ENCODE measurements around the gene DHX38. TPM values are rescaled to one million over a fixed set of nuclear protein-coding genes. Genes with fewer than 3 reads are reported as not detected.
"Not testable (repeated sequence)": the region's sequence is repeated elsewhere in the genome, so short reads cannot be mapped to it uniquely, and the experiment has no call there.

DHX38 gene
- total RNA-seq, 1 experiment from 2014 or later, result 32.3 TPM

- Histone ChIP-seq H3K4me1 (ENCODE audit: low read length) (peaks cover 7% of the 10 kb centered on the region), H3K9me3 (ENCODE audit: low read length) (no peaks in the 10 kb centered on the region), H4K20me1 (ENCODE audit: insufficient read depth, low read depth, low read length) (no peaks in the 10 kb centered on the region), H3K36me3 (ENCODE audit: insufficient read depth, low read length) (no peaks in the 10 kb centered on the region), H3K9ac (ENCODE audit: low read length) (no peak overlapping the region), H3K27me3 (ENCODE audit: low read length) (no peaks in the 10 kb centered on the region), H3K27ac (ENCODE audit: low read length) (no peak overlapping the region), H2AFZ (ENCODE audit: low read length) (no peak overlapping the region), H3K79me2 (ENCODE audit: low read length) (no peaks in the 10 kb centered on the region), H3K4me3 (ENCODE audit: low read length) (no peak overlapping the region), H3K4me2 (ENCODE audit: low read depth, low read length, poor library complexity, severe bottlenecking) (no peak overlapping the region), H3K9me2 (replicated peaks; ENCODE audit: insufficient read depth, low read length) (no peaks in the 10 kb centered on the region)
- no peak for DNase-seq
Observed at GRCh38 chr16:72073560-72074230, 20.0 kb upstream of the DHX38 start.

- H3K4me3 ChIP-seq (ENCODE audit: low read length); DNase-seq; H3K9me3 ChIP-seq (ENCODE audit: low read length); H3K27me3 ChIP-seq (ENCODE audit: low read length); H3K36me3 ChIP-seq (ENCODE audit: insufficient read depth, low read length); H3K4me2 ChIP-seq (ENCODE audit: low read depth, low read length, poor library complexity, severe bottlenecking); H2AFZ ChIP-seq (ENCODE audit: low read length); H3K9ac ChIP-seq (ENCODE audit: low read length); H4K20me1 ChIP-seq (ENCODE audit: insufficient read depth, low read depth, low read length); H3K4me1 ChIP-seq (ENCODE audit: low read length); H3K9me2 ChIP-seq (replicated peaks; ENCODE audit: insufficient read depth, low read length); H3K79me2 ChIP-seq (ENCODE audit: low read length); H3K27ac ChIP-seq (ENCODE audit: low read length): not testable (repeated sequence)
Observed at GRCh38 chr16:72075067-72075466, 18.6 kb upstream of the DHX38 start.

GRCh38 chr16:72076991-72077706, 16.5 kb upstream of the DHX38 start:
- not testable (repeated sequence) for H3K79me2 ChIP-seq (ENCODE audit: low read length); DNase-seq; H3K4me2 ChIP-seq (ENCODE audit: low read depth, low read length, poor library complexity, severe bottlenecking)

GRCh38 chr16:72083778-72084404, 9.8 kb upstream of the DHX38 start:
- peaks cover 11% of the 10 kb centered on the region for H3K9me3 ChIP-seq (ENCODE audit: low read length)
- H3K27me3 ChIP-seq (ENCODE audit: low read length), result no peaks in the 10 kb centered on the region
- H3K79me2 ChIP-seq (ENCODE audit: low read length), result no peaks in the 10 kb centered on the region
- H3K9me2 ChIP-seq (replicated peaks; ENCODE audit: insufficient read depth, low read length), result no peaks in the 10 kb centered on the region
- peaks cover 39% of the 10 kb centered on the region for H3K36me3 ChIP-seq (ENCODE audit: insufficient read depth, low read length)
- no peak overlapping the region for H3K4me2 ChIP-seq (ENCODE audit: low read depth, low read length, poor library complexity, severe bottlenecking)
- no peak overlapping the region for H2AFZ ChIP-seq (ENCODE audit: low read length)
- DNase-seq, result no peak
- H4K20me1 ChIP-seq (ENCODE audit: insufficient read depth, low read depth, low read length), result no peaks in the 10 kb centered on the region
- H3K27ac ChIP-seq (ENCODE audit: low read length), result no peak overlapping the region
- no peak overlapping the region for H3K9ac ChIP-seq (ENCODE audit: low read length)
- H3K4me1 ChIP-seq (ENCODE audit: low read length), result no peaks in the 10 kb centered on the region
- H3K4me3 ChIP-seq (ENCODE audit: low read length), result no peak overlapping the region

More at GRCh38 chr16:72076991-72077706, 16.5 kb upstream of the DHX38 start:
- not testable (repeated sequence) for H3K9ac ChIP-seq (ENCODE audit: low read length); H3K4me1 ChIP-seq (ENCODE audit: low read length); H2AFZ ChIP-seq (ENCODE audit: low read length); H3K9me3 ChIP-seq (ENCODE audit: low read length); H3K4me3 ChIP-seq (ENCODE audit: low read length); H4K20me1 ChIP-seq (ENCODE audit: insufficient read depth, low read depth, low read length); H3K27me3 ChIP-seq (ENCODE audit: low read length); H3K27ac ChIP-seq (ENCODE audit: low read length); H3K9me2 ChIP-seq (replicated peaks; ENCODE audit: insufficient read depth, low read length); H3K36me3 ChIP-seq (ENCODE audit: insufficient read depth, low read length)

- Histone ChIP-seq H3K9ac (ENCODE audit: low read length) (no peak overlapping the region), H3K27me3 (ENCODE audit: low read length) (no peaks in the 10 kb centered on the region), H3K4me3 (ENCODE audit: low read length) (no peak overlapping the region), H3K4me1 (ENCODE audit: low read length) (no peaks in the 10 kb centered on the region), H3K9me2 (replicated peaks; ENCODE audit: insufficient read depth, low read length) (no peaks in the 10 kb centered on the region), H4K20me1 (ENCODE audit: insufficient read depth, low read depth, low read length) (no peaks in the 10 kb centered on the region), H3K36me3 (ENCODE audit: insufficient read depth, low read length) (peaks cover 44% of the 10 kb centered on the region), H3K27ac (ENCODE audit: low read length) (no peak overlapping the region), H3K79me2 (ENCODE audit: low read length) (no peaks in the 10 kb centered on the region; the same call in 1 of the 2 replicates), H3K9me3 (ENCODE audit: low read length) (peaks cover 11% of the 10 kb centered on the region), H2AFZ (ENCODE audit: low read length) (no peak overlapping the region), H3K4me2 (ENCODE audit: low read depth, low read length, poor library complexity, severe bottlenecking) (no peak overlapping the region)
- no peak for DNase-seq
Observed at GRCh38 chr16:72084445-72084844, 9.2 kb upstream of the DHX38 start.

- Histone ChIP-seq H3K36me3 (ENCODE audit: insufficient read depth, low read length) (peaks cover 50% of the 10 kb centered on the region), H3K9me2 (replicated peaks; ENCODE audit: insufficient read depth, low read length) (no peaks in the 10 kb centered on the region), H3K9me3 (ENCODE audit: low read length) (peaks cover 11% of the 10 kb centered on the region), H3K4me2 (ENCODE audit: low read depth, low read length, poor library complexity, severe bottlenecking) (no peak overlapping the region), H3K27me3 (ENCODE audit: low read length) (no peaks in the 10 kb centered on the region), H2AFZ (ENCODE audit: low read length) (no peak overlapping the region), H3K4me3 (ENCODE audit: low read length) (no peak overlapping the region), H3K27ac (ENCODE audit: low read length) (no peak overlapping the region), H3K9ac (ENCODE audit: low read length) (no peak overlapping the region), H4K20me1 (ENCODE audit: insufficient read depth, low read depth, low read length) (no peaks in the 10 kb centered on the region), H3K79me2 (ENCODE audit: low read length) (peaks cover 4% of the 10 kb centered on the region), H3K4me1 (ENCODE audit: low read length) (no peaks in the 10 kb centered on the region)
- DNase-seq, result no peak
Observed at GRCh38 chr16:72085002-72085401, 8.6 kb upstream of the DHX38 start.

- Histone ChIP-seq H3K9me2 (replicated peaks; ENCODE audit: insufficient read depth, low read length) (no peaks in the 10 kb centered on the region), H3K4me1 (ENCODE audit: low read length) (peaks cover 34% of the 10 kb centered on the region), H3K9me3 (ENCODE audit: low read length) (no peaks in the 10 kb centered on the region), H2AFZ (ENCODE audit: low read length) (no peak overlapping the region), H3K27me3 (ENCODE audit: low read length) (no peaks in the 10 kb centered on the region), H3K27ac (ENCODE audit: low read length) (no peak overlapping the region), H3K36me3 (ENCODE audit: insufficient read depth, low read length) (peaks cover 40% of the 10 kb centered on the region), H3K9ac (ENCODE audit: low read length) (no peak overlapping the region), H4K20me1 (ENCODE audit: insufficient read depth, low read depth, low read length) (0 out of 2 replicates have a peak, but pooled peaks cover 4% of the 10 kb centered on the region), H3K4me3 (ENCODE audit: low read length) (no peak overlapping the region), H3K4me2 (ENCODE audit: low read depth, low read length, poor library complexity, severe bottlenecking) (peak overlapping the region; percentile 83), H3K79me2 (ENCODE audit: low read length) (peaks cover 63% of the 10 kb centered on the region)
- no peak for DNase-seq
Observed at GRCh38 chr16:72091217-72091616, 2.4 kb upstream of the DHX38 start.

- Histone ChIP-seq H2AFZ (ENCODE audit: low read length) (peak overlapping the region; percentile 96; the same call in 1 of the 2 replicates), H3K4me1 (ENCODE audit: low read length) (peaks cover 34% of the 10 kb centered on the region), H4K20me1 (ENCODE audit: insufficient read depth, low read depth, low read length) (0 out of 2 replicates have a peak, but pooled peaks cover 4% of the 10 kb centered on the region), H3K4me2 (ENCODE audit: low read depth, low read length, poor library complexity, severe bottlenecking) (peak overlapping the region; percentile 83), H3K79me2 (ENCODE audit: low read length) (peaks cover 69% of the 10 kb centered on the region), H3K36me3 (ENCODE audit: insufficient read depth, low read length) (peaks cover 35% of the 10 kb centered on the region; the same call in 1 of the 2 replicates), H3K9ac (ENCODE audit: low read length) (peak overlapping the region; percentile 98), H3K9me3 (ENCODE audit: low read length) (no peaks in the 10 kb centered on the region), H3K9me2 (replicated peaks; ENCODE audit: insufficient read depth, low read length) (no peaks in the 10 kb centered on the region), H3K27me3 (ENCODE audit: low read length) (no peaks in the 10 kb centered on the region), H3K27ac (ENCODE audit: low read length) (peak overlapping the region; percentile 12; the same call in 1 of the 2 replicates), H3K4me3 (ENCODE audit: low read length) (peak overlapping the region; percentile 100)
- DNase-seq, result peak; percentile 52
Observed at GRCh38 chr16:72092832-72093447, 707 bp upstream of the DHX38 start.
